Transverse colon (tissue), 4 donors: ENCODE measurements around the gene ERGIC3.

Source experiments
- CTCF ChIP-seq, 5 experiments: fragments of 200-600 bp in 3 of 5; fragments of 450-650 bp in 2 of 5; sonication (generic) in 3 of 5; IDR thresholded peaks; 1 replicate in 2 of 5; 2 replicates in 3 of 5; pipeline ENCODE4 v1.5.1; 2016 to 2017; ENCODE audit warnings: antibody characterized with exemption in 5 of 5, inconsistent platforms in 3 of 5, mild to moderate bottlenecking in 2 of 5, moderate library complexity in 1 of 5
- EP300 ChIP-seq: sonication (generic); formaldehyde crosslinking; IDR thresholded peaks from one replicate; pipeline ENCODE4 v1.6.1; 2017; ENCODE audit warnings: antibody characterized with exemption, low read depth
- POLR2A ChIP-seq: fragments of 450-650 bp; IDR thresholded peaks from one replicate; pipeline ENCODE4 v1.6.1; 2016; ENCODE audit warnings: antibody characterized with exemption, mild to moderate bottlenecking, moderate library complexity
- POLR2AphosphoS5 ChIP-seq, 3 donors: sonication (generic); formaldehyde crosslinking; IDR thresholded peaks; one replicate each; pipeline ENCODE4 v1.6.1; 2016; ENCODE audit warnings: antibody characterized with exemption in 3 of 3

GRCh38 chr20:35559042-35559693 is 17.3 kb downstream of the ERGIC3 start:
- TF ChIP-seq CTCF (IDR thresholded peaks at IDR 0.05): no peak
- no peak for TF ChIP-seq POLR2AphosphoS5 (IDR thresholded peaks at IDR 0.05)
- no peak for TF ChIP-seq POLR2A
- no peak for TF ChIP-seq EP300
